Testis (tissue), 2 donors: ENCODE results near the gene DMPK.

ENCODE experiments used
- CTCF ChIP-seq, 3 experiments: fragments of 450-650 bp in 2 of 3; fragments of 200-600 bp in 1 of 3; sonication (generic) in 1 of 3; IDR thresholded peaks; one replicate each; pipeline ENCODE4 v1.5.1; 2016 to 2019; ENCODE audit warnings: antibody characterized with exemption in 3 of 3, mild to moderate bottlenecking in 2 of 3, moderate library complexity in 1 of 3
- POLR2A ChIP-seq: fragments of 450-650 bp; IDR thresholded peaks from one replicate; pipeline ENCODE4 v1.6.1; 2017; ENCODE audit warnings: antibody characterized with exemption, mild to moderate bottlenecking, moderate library complexity

GRCh38 chr19:45778010-45778661 is 4.2 kb downstream of the DMPK start:
- TF ChIP-seq CTCF (IDR thresholded peaks at IDR 0.05): no peak
- TF ChIP-seq POLR2A: no peak
